Measurements from ENCODE around the gene MAP2K7. TPM values are rescaled to one million over a fixed set of nuclear protein-coding genes. Genes with fewer than 3 reads are reported as not detected.

MAP2K7 gene
- total RNA-seq, 3 donors from 2014 or later: 13.3 to 17.1 (median 13.8) TPM

GRCh38 chr19:7941895-7942596 lies 38.4 kb downstream of the MAP2K7 start:
- Histone ChIP-seq H3K36me3 (no peaks in the 10 kb centered on the region), H3K9me3 (no peaks in the 10 kb centered on the region), H3K27me3 (no peaks in the 10 kb centered on the region), H3K4me3 (peak overlapping the region in 2 of 3 donors; percentile 75 to 86), H3K27ac (no peak overlapping the region), H3K4me1 (peaks cover 0 to 6% of the 10 kb centered on the region in 2 donors)
- TF ChIP-seq CTCF (IDR thresholded peaks at IDR 0.05): no peak
- no peak for TF ChIP-seq POLR2AphosphoS5 (IDR thresholded peaks at IDR 0.05)
- no peak for TF ChIP-seq POLR2A (IDR thresholded peaks at IDR 0.05)
- DNase-seq (ENCODE audit: low spot score in 2 of 2): no peak
- intact Hi-C loops (cut with DNase I; ENCODE audit: low total_unique reads): no loop called here

- intact Hi-C loops (cut with DNase I; ENCODE audit: low total_unique reads): no loop called here
- no peak for DNase-seq (ENCODE audit: low spot score in 2 of 2)
- Histone ChIP-seq H3K9me3 (no peaks in the 10 kb centered on the region), H3K27ac (peak overlapping the region; percentile 97 to 98), H3K4me1 (peaks cover 0 to 6% of the 10 kb centered on the region in 2 donors), H3K27me3 (no peaks in the 10 kb centered on the region), H3K36me3 (no peaks in the 10 kb centered on the region), H3K4me3 (peak overlapping the region; percentile 75 to 86 (median 84))
- TF ChIP-seq POLR2AphosphoS5 (IDR thresholded peaks at IDR 0.05): no peak
- no peak for TF ChIP-seq CTCF (IDR thresholded peaks at IDR 0.05)
- no peak for TF ChIP-seq POLR2A (IDR thresholded peaks at IDR 0.05)
These were observed 39.3 kb downstream of the MAP2K7 start for GRCh38 chr19:7942981-7943443.

GRCh38 chr19:7943444-7944176 lies 39.9 kb downstream of the MAP2K7 start, which contains the start of gene TIMM44:
Gene TIMM44 (minus strand): TSS chr19:7943666. CDS start chr19:7943651, 15 bp downstream.
- Histone ChIP-seq H3K36me3 (no peaks in the 10 kb centered on the region), H3K27ac (peak within 1 kb of the TSS; percentile 97 to 98), H3K4me1 (peaks cover 0 to 6% of the 10 kb centered on the region in 2 donors), H3K4me3 (peak within 1 kb of the TSS; percentile 75 to 86 (median 84)), H3K27me3 (no peaks in the 10 kb centered on the region), H3K9me3 (no peaks in the 10 kb centered on the region)
- DNase-seq (ENCODE audit: low spot score in 2 of 2): peak; percentile 99 to 100
- intact Hi-C loops (cut with DNase I; ENCODE audit: low total_unique reads): no loop called here
- TF ChIP-seq CTCF (IDR thresholded peaks at IDR 0.05) (no peak), POLR2AphosphoS5 (IDR thresholded peaks at IDR 0.05) (peak; percentile 85 to 96 (median 94)), POLR2A (IDR thresholded peaks at IDR 0.05) (peak; percentile 13)

- peak overlapping the region; percentile 97 to 98 for H3K27ac ChIP-seq
These were observed 40.6 kb downstream of the MAP2K7 start for GRCh38 chr19:7944177-7944761.

More at GRCh38 chr19:7944177-7944761, 40.6 kb downstream of the MAP2K7 start:
- Histone ChIP-seq H3K9me3 (no peaks in the 10 kb centered on the region), H3K36me3 (no peaks in the 10 kb centered on the region), H3K4me1 (peaks cover 0 to 6% of the 10 kb centered on the region in 2 donors), H3K4me3 (peak overlapping the region; percentile 75 to 86 (median 84)), H3K27me3 (no peaks in the 10 kb centered on the region)
- intact Hi-C loops (cut with DNase I; ENCODE audit: low total_unique reads): no loop called here
- no peak for TF ChIP-seq POLR2A (IDR thresholded peaks at IDR 0.05)
- peak; percentile 74 to 95 (median 90) for TF ChIP-seq CTCF (IDR thresholded peaks at IDR 0.05)
- DNase-seq (ENCODE audit: low spot score in 2 of 2): peak; percentile 85 to 89
